GM19324 (cell line): ENCODE data around the gene SNAI1.
"Not testable (repeated sequence)": the region's sequence is repeated elsewhere in the genome, so short reads cannot be mapped to it uniquely, and the experiment has no call there.

Experiments
- ATAC-seq: cut with Tn5 transposase; IDR thresholded peaks from one replicate; pipeline ENCODE4 v1.9.1; 2021; ENCODE audit warnings: mild to moderate bottlenecking, moderate library complexity; ENCODE audit not compliant: unreplicated experiment, low FRiP score

Gene SNAI1

GRCh38 chr20:50009521-50010454, 27.0 kb downstream of the SNAI1 start:
- ATAC-seq = no peak

- ATAC-seq = not testable (repeated sequence)
These were observed 28.8 kb downstream of the SNAI1 start for GRCh38 chr20:50011597-50011996.

- no peak for ATAC-seq
These were observed 29.8 kb downstream of the SNAI1 start for GRCh38 chr20:50012282-50013263.

GRCh38 chr20:50013976-50014375, 31.2 kb downstream of the SNAI1 start:
- no peak for ATAC-seq

DNA sequence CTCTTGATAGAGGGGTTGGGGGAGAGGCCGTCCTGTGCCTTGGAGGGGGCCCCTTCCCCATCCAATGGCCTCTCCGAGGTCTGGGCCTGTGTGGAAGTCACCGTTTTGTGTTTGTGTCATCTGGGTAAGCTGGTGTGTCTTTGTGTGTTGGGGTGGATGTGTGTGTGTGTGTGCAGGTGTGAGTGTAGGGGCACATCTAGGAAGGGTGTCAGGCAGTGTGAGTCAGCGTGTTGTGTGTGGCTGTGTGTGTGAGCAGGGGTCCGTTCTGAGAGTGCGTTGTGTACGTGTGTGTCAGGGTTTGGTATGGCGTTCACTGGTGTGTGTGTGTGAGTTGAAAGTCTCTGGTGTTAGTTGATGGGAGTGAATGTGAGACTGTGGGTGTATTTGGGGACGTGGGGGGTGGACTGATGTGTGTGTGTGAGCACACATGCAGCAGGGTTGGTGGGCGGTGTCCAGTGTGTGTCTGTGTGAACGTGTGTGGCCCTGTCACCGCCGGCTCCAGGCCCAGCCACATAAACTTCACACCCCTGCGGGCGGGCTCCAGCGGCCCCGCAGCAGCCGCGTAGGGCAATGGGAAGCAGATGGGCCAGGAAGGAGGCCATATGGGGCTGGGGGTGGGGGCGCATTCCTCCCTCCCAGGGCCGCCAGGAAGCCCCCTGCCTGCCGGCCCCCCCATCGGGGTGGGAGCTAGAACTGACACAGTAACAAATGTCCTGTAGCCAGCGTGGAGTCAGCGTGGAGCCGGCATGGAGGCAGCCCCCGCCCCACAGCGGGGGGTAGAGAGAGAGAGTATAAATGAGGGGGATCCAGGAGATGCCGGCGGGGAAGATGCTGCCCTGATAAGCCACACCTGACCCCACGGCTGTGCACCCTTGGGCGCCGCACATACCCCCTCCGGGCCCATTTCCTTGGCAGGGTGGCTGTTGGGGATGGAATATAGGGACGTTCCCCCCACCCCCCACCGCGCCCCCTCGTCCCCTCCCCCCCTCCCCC, 32.1 kb downstream of the SNAI1 start:
- no peak for ATAC-seq

GRCh38 chr20:50015636-50015992, 32.8 kb downstream of the SNAI1 start:
- ATAC-seq = no peak

DNA sequence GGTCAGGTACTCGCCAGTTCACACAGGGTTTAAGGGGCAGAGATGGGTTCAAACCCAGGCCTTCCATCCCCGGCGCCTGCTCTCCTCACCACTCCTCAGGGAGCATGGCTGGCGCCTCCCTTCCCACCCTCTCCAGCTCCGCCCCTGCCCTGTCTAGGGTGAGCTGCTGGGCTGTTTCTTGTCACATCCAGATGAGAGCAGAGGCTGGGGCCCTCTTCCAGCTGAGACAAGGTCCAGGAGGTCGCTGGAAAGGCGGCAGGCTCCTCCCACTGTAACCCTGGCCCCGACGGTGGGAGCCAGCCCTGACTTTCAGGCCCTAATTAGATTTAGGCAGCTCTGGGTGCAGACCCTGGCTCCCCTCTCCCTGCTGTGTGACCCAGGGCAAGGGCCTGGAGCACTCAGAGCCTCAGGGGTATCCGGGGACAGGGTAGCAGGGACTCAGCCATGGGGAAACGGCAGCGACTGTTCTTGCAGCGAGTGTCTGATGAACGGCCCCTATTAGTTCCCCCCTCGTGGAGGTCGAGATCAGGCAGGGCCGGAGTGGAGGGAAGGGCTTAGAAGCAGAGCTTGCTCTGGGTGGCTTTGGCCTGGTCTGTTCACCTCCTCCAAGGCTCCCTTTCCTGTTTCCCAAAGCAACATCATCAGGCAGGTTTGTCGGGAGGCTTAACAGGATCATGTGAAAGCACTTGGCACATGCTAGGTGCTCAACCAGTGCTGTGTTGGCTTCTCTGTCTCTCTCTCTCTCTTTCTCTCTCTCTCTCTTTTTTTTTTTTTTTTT, 33.4 kb downstream of the SNAI1 start:
- ATAC-seq = no peak

GRCh38 chr20:50017160-50017559, 34.4 kb downstream of the SNAI1 start:
- ATAC-seq = no peak

- no peak for ATAC-seq
These were observed 34.9 kb downstream of the SNAI1 start for GRCh38 chr20:50017576-50018248.

DNA sequence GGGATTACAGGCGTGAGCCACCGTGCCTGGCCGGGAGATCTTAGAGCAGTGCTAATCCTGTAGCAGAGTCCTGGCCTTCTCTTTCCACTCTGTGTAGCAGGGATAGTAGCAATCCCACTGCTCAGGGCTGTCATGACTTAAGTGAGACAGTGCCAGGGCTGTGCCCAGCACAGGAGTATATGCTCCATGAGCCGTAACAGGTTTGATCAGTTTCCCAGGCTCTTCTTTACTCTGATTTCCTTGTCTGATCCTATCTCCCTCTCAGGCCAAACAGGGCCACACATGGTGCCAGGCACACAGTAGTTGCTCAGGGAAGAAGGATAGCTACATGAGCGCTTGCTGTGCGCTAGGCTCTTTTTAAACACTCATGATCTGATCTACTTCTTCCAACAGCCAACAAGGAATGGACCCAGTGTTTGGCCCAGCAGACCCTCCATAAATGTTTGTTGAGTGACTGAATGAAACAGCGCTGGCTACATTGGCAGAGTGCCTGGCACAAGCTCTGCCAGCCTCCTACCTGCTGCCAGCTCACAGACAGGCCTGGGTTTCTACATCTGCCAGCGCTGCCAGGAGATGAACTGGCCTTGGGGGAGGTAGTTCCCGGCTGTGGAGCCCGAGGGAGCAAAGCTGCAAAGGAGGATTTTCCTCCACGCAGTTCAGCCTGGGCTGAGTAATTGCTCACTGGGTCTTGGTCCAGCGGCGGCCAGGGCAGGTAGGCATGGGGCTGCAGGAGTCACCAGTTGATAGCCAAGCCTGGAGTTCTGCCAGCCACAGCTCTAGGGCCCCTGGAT, 36.9 kb downstream of the SNAI1 start:
- ATAC-seq = no peak

DNA sequence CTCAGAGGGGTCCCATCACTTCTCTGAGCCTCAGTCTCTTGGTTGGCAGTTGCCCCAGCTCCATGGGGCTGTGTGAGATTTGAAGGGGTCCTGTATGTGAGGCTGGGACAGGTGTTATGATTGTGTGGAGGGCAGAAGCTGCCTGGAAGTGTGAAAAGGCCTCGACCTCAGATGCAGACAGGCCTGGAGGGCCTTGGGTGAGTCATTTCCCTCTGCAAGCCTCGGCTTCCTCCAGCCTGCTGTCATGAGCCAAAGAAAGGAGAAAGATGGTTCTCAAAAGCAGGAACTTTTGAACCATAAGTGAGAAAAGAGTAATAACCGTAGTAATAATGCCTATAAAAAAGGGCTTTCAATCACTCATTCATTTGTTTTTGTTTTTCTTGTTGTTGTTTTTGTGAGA, 37.5 kb downstream of the SNAI1 start:
- no peak for ATAC-seq

GRCh38 chr20:50022676-50023075, 39.9 kb downstream of the SNAI1 start:
- ATAC-seq = no peak

DNA sequence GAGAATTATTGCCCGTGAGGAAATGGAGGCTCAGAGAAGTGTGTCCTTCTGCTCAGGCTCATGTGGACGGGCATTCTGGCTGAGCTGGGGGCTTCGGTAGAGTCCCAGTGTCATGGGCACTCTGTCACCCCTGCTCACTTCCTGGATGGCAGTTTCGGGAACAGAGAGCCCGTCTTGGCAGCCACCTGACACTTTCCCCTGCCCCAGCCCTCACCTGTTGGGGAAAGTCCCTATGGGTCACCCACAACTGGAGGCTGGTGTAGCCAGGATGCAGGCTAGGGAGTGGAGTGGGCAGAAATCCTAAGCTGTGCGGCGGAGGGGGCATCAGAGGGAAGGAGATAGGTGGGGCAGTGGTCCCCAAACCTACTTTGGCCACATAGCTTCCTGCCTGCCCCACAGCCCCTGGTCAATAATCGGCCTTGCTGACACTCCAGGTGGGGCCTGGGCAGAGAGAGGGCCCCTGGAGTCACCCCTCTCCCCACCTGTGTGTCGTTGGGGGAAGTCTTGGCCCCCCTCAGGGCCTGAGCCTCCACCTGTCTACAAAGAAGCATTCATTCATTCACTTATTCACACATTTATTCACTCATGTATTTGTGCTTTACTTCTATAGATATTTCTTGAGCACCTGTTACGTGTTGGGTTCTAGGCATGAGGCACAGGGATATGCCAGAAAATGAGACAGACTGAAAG, 40.5 kb downstream of the SNAI1 start:
- ATAC-seq = no peak

DNA sequence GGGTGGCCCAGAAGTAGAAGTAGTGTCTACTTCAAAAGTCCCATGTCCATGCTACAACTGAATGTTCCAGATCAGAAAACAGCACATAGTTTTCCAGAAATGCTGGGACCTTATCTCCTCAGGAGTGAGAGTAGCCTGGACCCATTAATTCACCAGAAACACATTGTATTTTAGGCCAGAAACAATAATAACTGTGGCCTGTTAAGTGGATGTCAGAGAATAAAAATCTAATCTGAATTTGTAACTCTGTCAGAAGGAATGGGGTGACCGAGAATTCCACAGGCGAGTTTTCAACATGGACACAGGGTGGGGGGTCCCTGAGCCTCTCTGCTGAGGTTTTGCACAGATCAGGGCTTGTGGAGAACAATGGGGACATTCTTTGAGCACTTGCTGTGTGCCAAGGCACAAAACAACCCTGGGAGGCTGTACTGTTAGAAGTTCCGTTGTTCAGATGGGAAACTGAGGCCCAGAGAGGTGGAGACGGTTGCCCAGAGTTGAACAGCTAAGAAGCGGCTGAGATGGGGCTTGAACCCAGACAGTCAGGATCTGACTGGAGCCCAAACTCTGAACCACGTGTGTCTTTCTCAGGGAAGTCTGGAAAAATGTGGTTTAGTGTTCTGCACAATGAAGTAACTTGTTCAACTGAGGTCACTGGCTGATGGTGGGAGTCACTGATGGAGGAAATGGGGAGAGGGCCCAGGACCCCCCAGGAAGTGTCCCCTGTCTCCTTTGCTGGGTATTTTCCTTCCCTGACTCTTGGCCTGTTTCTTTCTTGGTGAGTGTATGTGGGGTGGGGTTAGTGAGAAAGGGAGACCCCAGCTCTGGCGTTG, 44.2 kb downstream of the SNAI1 start:
- no peak for ATAC-seq

GRCh38 chr20:50027611-50028105, 44.9 kb downstream of the SNAI1 start:
- no peak for ATAC-seq

DNA sequence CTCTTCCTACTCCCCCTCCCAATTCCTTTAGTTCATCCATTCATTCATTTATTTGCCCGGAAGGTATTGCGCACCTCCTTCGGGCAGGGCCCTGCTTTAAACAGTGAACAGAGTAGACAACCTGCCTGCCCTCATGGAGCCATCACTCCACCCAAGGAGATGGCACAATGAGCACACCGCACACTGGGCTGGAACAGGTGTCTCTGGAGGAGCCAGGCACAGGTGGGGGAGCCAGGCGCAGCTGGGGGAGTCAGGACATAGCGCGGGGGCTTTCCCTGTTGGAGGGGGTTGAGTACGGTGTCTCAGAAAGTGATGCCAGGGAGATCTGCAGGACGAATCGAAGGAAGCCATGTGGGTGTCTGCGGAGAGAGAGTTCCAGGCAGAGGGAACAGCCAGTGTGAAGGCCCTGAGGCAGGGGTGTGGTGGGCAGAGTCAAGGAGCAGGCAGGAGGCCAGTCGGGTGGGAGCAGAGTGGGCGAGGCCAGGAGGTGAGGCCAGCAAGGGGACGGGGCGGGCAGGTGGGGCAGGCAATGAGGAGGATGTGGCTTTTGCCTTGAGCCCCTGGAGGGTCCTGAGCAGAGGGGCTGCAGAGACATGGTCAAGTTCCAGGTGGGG, 46.4 kb downstream of the SNAI1 start:
- no peak for ATAC-seq
